HepG2 (cell line): ENCODE results near the gene C22orf31. TPM values are rescaled to one million over a fixed set of nuclear protein-coding genes. Genes with fewer than 3 reads are reported as not detected.

Source experiments
- ARID3A ChIP-seq: IDR thresholded peaks from 2 replicates; pipeline ENCODE4 v1.6.1; 2012; ENCODE audit warnings: low read depth, low read length, improper control_type of control experiment
- DNMT1 ChIP-seq: sonication (generic); formaldehyde crosslinking; IDR thresholded peaks from 2 replicates; pipeline ENCODE4 v1.5.1; 2020; ENCODE audit warnings: mild to moderate bottlenecking, missing genetic modification reagents
- FOXA1 ChIP-seq, 2 experiments: fragments of 450-650 bp in 1 of 2; sonication (generic) in 1 of 2; formaldehyde crosslinking in 1 of 2; IDR thresholded peaks; 2 replicates each; pipeline versions ENCODE4 v1.4.0 to v1.6.1; 2016 to 2020; ENCODE audit warnings: missing genetic modification reagents in 1 of 2
- FOXA3 ChIP-seq: IDR thresholded peaks from 2 replicates; pipeline ENCODE4 v1.6.1; 2016; ENCODE audit warnings: missing genetic modification reagents, missing compliant biosample characterization
- FOXJ3 ChIP-seq: sonication (generic); formaldehyde crosslinking; IDR thresholded peaks from 2 replicates; pipeline ENCODE4 v1.4.0; 2020; ENCODE audit warnings: missing genetic modification reagents, mild to moderate bottlenecking, borderline replicate concordance
- FOXM1 ChIP-seq: sonication (generic); formaldehyde crosslinking; IDR thresholded peaks from 2 replicates; pipeline ENCODE4 v1.5.0; 2020; ENCODE audit warnings: missing genetic modification reagents
- GATAD1 ChIP-seq: IDR thresholded peaks from 2 replicates; pipeline ENCODE4 v1.6.1; 2016; ENCODE audit warnings: missing genetic modification reagents, missing compliant biosample characterization
- HHEX ChIP-seq: IDR thresholded peaks from 2 replicates; pipeline ENCODE4 v1.6.1; 2016; ENCODE audit warnings: control low read depth
- KLF6 ChIP-seq: IDR thresholded peaks from 2 replicates; pipeline ENCODE4 v1.8.0; 2016; ENCODE audit warnings: missing biosample characterization, missing genetic modification reagents
- MEF2D ChIP-seq: sonication (generic); formaldehyde crosslinking; IDR thresholded peaks from 2 replicates; pipeline ENCODE4 v1.5.1; 2020; ENCODE audit warnings: mild to moderate bottlenecking, missing genetic modification reagents
- NFATC3 ChIP-seq: sonication (generic); formaldehyde crosslinking; IDR thresholded peaks from 2 replicates; pipeline ENCODE4 v1.5.1; 2020; ENCODE audit warnings: mild to moderate bottlenecking, missing genetic modification reagents
- SNAPC4 ChIP-seq: sonication (generic); formaldehyde crosslinking; IDR thresholded peaks from 2 replicates; pipeline ENCODE4 v1.4.0; 2020; ENCODE audit warnings: mild to moderate bottlenecking, missing genetic modification reagents
- SOX5 ChIP-seq: IDR thresholded peaks from 2 replicates; pipeline ENCODE4 v1.6.1; 2016; ENCODE audit warnings: borderline replicate concordance
- TBP ChIP-seq: sonication (generic); formaldehyde crosslinking; IDR thresholded peaks from 2 replicates; pipeline ENCODE4 v1.5.0; 2020; ENCODE audit warnings: missing genetic modification reagents
- ZFP36L2 ChIP-seq: sonication (generic); formaldehyde crosslinking; IDR thresholded peaks from 2 replicates; pipeline ENCODE4 v1.4.0; 2020; ENCODE audit warnings: missing genetic modification reagents
- ZNF33B ChIP-seq: sonication (generic); formaldehyde crosslinking; IDR thresholded peaks from 2 replicates; pipeline ENCODE4 v1.5.1; 2020; ENCODE audit warnings: mild to moderate bottlenecking, missing genetic modification reagents
- ZNF768 ChIP-seq: sonication (generic); formaldehyde crosslinking; IDR thresholded peaks from 2 replicates; pipeline ENCODE4 v1.4.0; 2020; ENCODE audit warnings: missing genetic modification reagents
- ZNF800 ChIP-seq: sonication (generic); formaldehyde crosslinking; IDR thresholded peaks from 2 replicates; pipeline ENCODE4 v1.4.0; 2020; ENCODE audit warnings: missing genetic modification reagents
- polyA plus RNA-seq, 8 experiments: library from polyadenylated mRNA; depleted of rRNA in 3 of 8; stranded (reverse) in 7 of 8; unstranded in 1 of 8; fragments of >200 nt; fragmentation: Illumina TruSeq in 4 of 8; extraction: Trizol in 4 of 8; gene quantifications; 2 replicates each; pipeline versions ENCODE4 v1.2.1 to v1.2.3, GENCODE V29; 2011 to 2016; ENCODE audit warnings: low read depth in 4 of 8, missing spikeins in 1 of 8, mixed read lengths in 1 of 8; ENCODE audit not compliant: insufficient read depth in 1 of 8
- total RNA-seq, 5 experiments: library from RNA; depleted of rRNA; stranded (reverse); fragments of >200 nt; fragmentation: Illumina TruSeq; extraction: Trizol; gene quantifications; 2 replicates each; pipeline ENCODE4 v1.2.3, GENCODE V29; 2016; ENCODE audit warnings: low read depth in 1 of 5

The C22orf31 gene
- total and polyA plus RNA-seq, 2 of the 13 experiments (the other 11 are each of a cell fraction or from before 2014, with no cell fraction given): not detected

GRCh38 chr22:29095459-29095858 lies 33.8 kb upstream of the C22orf31 start (continued):
- TF ChIP-seq MEF2D (CRISPR knock-in tag): no peak
- TF ChIP-seq FOXA1 (IDR thresholded peaks at IDR 0.05): peak; percentile 82
- peak; percentile 96 for TF ChIP-seq FOXA1 (CRISPR knock-in tag; IDR thresholded peaks at IDR 0.05)
- TF ChIP-seq KLF6 (CRISPR knock-in tag): no peak
- peak; percentile 78 for TF ChIP-seq FOXA3
- TF ChIP-seq HHEX (CRISPR knock-in tag): no peak
- no peak for TF ChIP-seq ZFP36L2 (CRISPR knock-in tag)
- TF ChIP-seq NFATC3 (CRISPR knock-in tag): no peak
- TF ChIP-seq SNAPC4: no peak
- TF ChIP-seq FOXJ3 (CRISPR knock-in tag): peak; percentile 27; the same call in 1 of the 2 replicates
- TF ChIP-seq ZNF800 (CRISPR knock-in tag): no peak
- TF ChIP-seq FOXM1 (CRISPR knock-in tag): no peak
- peak; percentile 52; the same call in 1 of the 2 replicates for TF ChIP-seq ARID3A
- TF ChIP-seq DNMT1 (CRISPR knock-in tag): no peak
- TF ChIP-seq SOX5 (CRISPR knock-in tag): peak; percentile 71
- TF ChIP-seq GATAD1 (CRISPR knock-in tag): no peak
- TF ChIP-seq TBP (CRISPR knock-in tag): no peak
- no peak for TF ChIP-seq ZNF768
- TF ChIP-seq ZNF33B: no peak
